HUES64 (cell line): ENCODE measurements around the gene HRH3.

ENCODE experiments used
- H3K27ac ChIP-seq: 2 replicates; pipeline ENCODE4 v1.7.0; 2013; ENCODE audit warnings: low read depth, low read length, inconsistent platforms
- H3K27me3 ChIP-seq: 2 replicates; pipeline ENCODE4 v1.6.1; 2013; ENCODE audit warnings: mild to moderate bottlenecking, low read length; ENCODE audit not compliant: insufficient read depth
- H3K36me3 ChIP-seq: 2 replicates; pipeline ENCODE4 v1.6.1; 2013; ENCODE audit warnings: mild to moderate bottlenecking, low read length; ENCODE audit not compliant: insufficient read depth
- H3K4me1 ChIP-seq: 2 replicates; pipeline ENCODE4 v1.6.1; 2013; ENCODE audit warnings: mild to moderate bottlenecking, low read length, moderate library complexity; ENCODE audit not compliant: insufficient read depth
- H3K4me3 ChIP-seq: 2 replicates; pipeline ENCODE4 v1.5.1; 2013; ENCODE audit warnings: mild to moderate bottlenecking, low read length, moderate library complexity
- H3K9ac ChIP-seq: 2 replicates; pipeline ENCODE4 v1.6.1; 2013; ENCODE audit warnings: mild to moderate bottlenecking, low read depth, low read length
- H3K9me3 ChIP-seq: 2 replicates; pipeline ENCODE4 v1.6.1; 2013; ENCODE audit warnings: low read depth, low read length; ENCODE audit not compliant: insufficient read depth
- WGBS: fragments of 150-250, 120-280 bp; methylation state at CpG from one replicate; pipeline ENCODE4 v1.1.7; 2013; ENCODE audit warnings: missing lambda C conversion rate; 5-methylcytosine and 5-hydroxymethylcytosine counted together

HRH3 gene

DNA sequence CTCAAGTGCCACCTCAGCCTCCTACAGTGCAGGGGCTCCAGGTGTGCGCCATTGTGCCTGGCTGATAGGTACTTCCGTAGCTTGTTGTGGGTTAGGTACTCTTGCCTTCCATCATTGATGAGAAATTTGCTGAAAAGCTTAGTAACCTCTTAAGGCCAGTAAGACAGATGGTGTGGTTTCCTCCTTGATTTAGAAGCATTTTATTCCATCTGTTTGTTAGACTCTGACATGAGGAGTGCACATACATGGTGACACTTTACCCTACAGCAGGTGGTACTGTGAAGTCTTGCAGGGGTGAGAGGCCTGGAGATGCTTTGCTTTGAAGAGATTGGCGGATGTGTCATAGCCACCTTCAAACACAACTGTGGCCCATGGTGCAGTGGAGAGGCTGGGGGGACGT is 52.0 kb downstream of the HRH3 start:
- H3K9me3 ChIP-seq = no peaks in the 10 kb centered on the region
- no peaks in the 10 kb centered on the region for H3K4me1 ChIP-seq
- no peak overlapping the region for H3K4me3 ChIP-seq
- no peak overlapping the region for H3K27ac ChIP-seq
- H3K9ac ChIP-seq = no peak overlapping the region
- 90% methylated on average over 4 of the region's 4 CpGs for WGBS
- H3K36me3 ChIP-seq = peaks cover 63% of the 10 kb centered on the region
- H3K27me3 ChIP-seq = no peaks in the 10 kb centered on the region

DNA sequence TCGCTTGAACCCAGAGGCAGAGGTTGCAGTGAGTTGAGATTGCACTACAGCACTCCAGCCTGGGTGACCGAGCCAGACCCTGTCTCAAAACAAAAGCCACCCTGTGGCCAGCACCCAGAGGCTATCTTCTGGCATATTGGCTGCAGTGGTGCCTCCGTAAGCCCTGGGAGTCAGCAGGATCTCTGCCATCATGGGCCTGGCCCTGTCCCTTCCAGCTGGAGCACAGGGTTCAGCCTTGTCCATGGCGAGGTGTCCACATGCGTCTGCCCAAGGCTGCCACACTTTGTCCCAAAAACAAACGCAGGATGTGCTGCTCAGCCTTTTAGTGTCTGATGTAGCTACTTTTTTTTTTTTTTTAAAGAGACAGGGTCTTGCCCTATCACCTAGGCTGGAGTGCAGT is 52.6 kb downstream of the HRH3 start:
- no peaks in the 10 kb centered on the region for H3K9me3 ChIP-seq
- H3K9ac ChIP-seq = no peak overlapping the region
- WGBS = 96% methylated on average over 6 of the region's 6 CpGs
- no peak overlapping the region for H3K4me3 ChIP-seq
- peaks cover 65% of the 10 kb centered on the region for H3K36me3 ChIP-seq
- no peak overlapping the region for H3K27ac ChIP-seq
- no peaks in the 10 kb centered on the region for H3K27me3 ChIP-seq
- H3K4me1 ChIP-seq = no peaks in the 10 kb centered on the region

DNA sequence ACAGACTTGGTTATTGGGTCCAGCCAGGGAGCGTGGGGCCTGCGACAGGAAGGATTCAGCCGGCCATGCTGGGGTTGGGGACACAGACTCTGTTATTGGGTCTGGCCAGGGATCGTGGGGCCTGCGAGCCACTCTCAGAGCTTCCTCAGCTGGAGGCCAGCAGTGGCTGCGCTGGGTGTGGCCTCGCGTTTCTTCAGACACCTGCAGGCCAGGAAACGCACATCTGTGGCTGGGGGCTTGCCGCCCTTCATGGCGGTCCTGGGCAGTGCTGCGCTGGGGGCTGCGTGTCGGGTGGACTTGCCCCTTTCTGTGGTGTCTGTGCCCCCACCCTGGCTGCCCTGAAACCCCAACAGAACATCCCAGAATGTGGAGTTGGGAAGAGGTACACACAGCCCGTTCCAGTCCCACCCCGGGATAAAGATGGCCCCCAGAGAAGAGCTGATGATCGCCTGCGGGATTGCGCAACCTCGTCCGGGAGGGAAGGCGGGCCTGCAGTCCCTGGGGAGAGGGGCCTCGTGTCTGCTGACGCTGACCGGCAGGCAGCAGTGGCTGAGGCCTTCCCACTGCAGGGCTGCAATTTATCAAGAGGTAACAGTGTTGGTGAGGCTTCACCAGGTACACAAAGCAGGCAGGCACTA is 54.2 kb downstream of the HRH3 start:
- Histone ChIP-seq H3K36me3 (peaks cover 76% of the 10 kb centered on the region), H3K9me3 (no peaks in the 10 kb centered on the region), H3K4me3 (no peak overlapping the region), H3K27ac (no peak overlapping the region), H3K9ac (no peak overlapping the region), H3K4me1 (no peaks in the 10 kb centered on the region), H3K27me3 (no peaks in the 10 kb centered on the region)
- WGBS = 92% methylated on average over 25 of the region's 25 CpGs
